ENCODE measurements around the gene EVL. TPM values are rescaled to one million over a fixed set of nuclear protein-coding genes. Genes with fewer than 3 reads are reported as not detected.

The EVL gene
- total RNA-seq, 2 experiments from 2014 or later: 171 to 175 TPM

- CTCF ChIA-PET: interaction anchor here (1.4 to 12.8 kb wide), 5 partner anchors 17 to 135 kb away, joined by 3 to 399 read pairs (median 8); partner anchors contain the start of gene EVL
- POLR2A ChIA-PET: no interaction called here
Observed at GRCh38 chr14:100109594-100109955, 44.4 kb downstream of the EVL start.

- POLR2A ChIA-PET: interaction anchor here (0.6 kb wide), 1 partner anchor 21 kb away, joined by 3 read pairs; no protein-coding TSS in a partner anchor
- CTCF ChIA-PET: interaction anchor here (1.4 to 12.8 kb wide), 3 partner anchors 14 to 136 kb away, joined by 4 to 399 read pairs (median 4); no protein-coding TSS in a partner anchor
Observed at GRCh38 chr14:100110816-100111215, 45.6 kb downstream of the EVL start.

- CTCF ChIA-PET: interaction anchor here (1.4 kb wide), 1 partner anchor 16 kb away, joined by 4 read pairs; no protein-coding TSS in a partner anchor
- POLR2A ChIA-PET: no interaction called here
Observed at GRCh38 chr14:100111931-100112704, 46.9 kb downstream of the EVL start.

GRCh38 chr14:100114109-100114765 is 49.0 kb downstream of the EVL start:
- CTCF ChIA-PET: interaction anchor here (1.2 to 1.4 kb wide), 3 partner anchors 79 to 138 kb away, joined by 3 to 5 read pairs (median 3); no protein-coding TSS in a partner anchor
- POLR2A ChIA-PET: no interaction called here

- CTCF ChIA-PET: interaction anchor here (1.2 to 1.4 kb wide), 3 partner anchors 11 to 139 kb away, joined by 3 to 5 read pairs (median 3); no protein-coding TSS in a partner anchor
- POLR2A ChIA-PET: no interaction called here
Observed at GRCh38 chr14:100115236-100115635, 50.0 kb downstream of the EVL start.

- ChIA-PET POLR2A (no interaction called here), CTCF (interaction anchor here (1.2 kb wide), 1 partner anchor 11 kb away, joined by 3 read pairs; no protein-coding TSS in a partner anchor)
Observed at GRCh38 chr14:100115726-100116125, 50.5 kb downstream of the EVL start.

GRCh38 chr14:100116134-100116533 is 50.9 kb downstream of the EVL start:
- ChIA-PET POLR2A (no interaction called here), CTCF (interaction anchor here (1.2 kb wide), 1 partner anchor 39 kb away, joined by 3 read pairs; no protein-coding TSS in a partner anchor)

- ChIA-PET POLR2A (no interaction called here), CTCF (interaction anchor here (0.6 to 1.2 kb wide), 3 partner anchors 8 to 134 kb away, joined by 3 to 4 read pairs (median 3); no protein-coding TSS in a partner anchor)
Observed at GRCh38 chr14:100117026-100117425, 51.8 kb downstream of the EVL start.

GRCh38 chr14:100117633-100118395 is 52.6 kb downstream of the EVL start:
- POLR2A ChIA-PET: no interaction called here

GRCh38 chr14:100118396-100119011 is 53.3 kb downstream of the EVL start:
- CTCF ChIA-PET: interaction anchor here (1.1 kb wide), 1 partner anchor 10 kb away, joined by 4 read pairs; no protein-coding TSS in a partner anchor
- POLR2A ChIA-PET: no interaction called here

More at GRCh38 chr14:100117633-100118395, 52.6 kb downstream of the EVL start:
- CTCF ChIA-PET: interaction anchor here (0.6 to 1.2 kb wide), 3 partner anchors 9 to 135 kb away, joined by 3 to 4 read pairs (median 3); no protein-coding TSS in a partner anchor

- ChIA-PET POLR2A (no interaction called here), CTCF (interaction anchor here (2.8 kb wide), 1 partner anchor 11 kb away, joined by 13 read pairs; no protein-coding TSS in a partner anchor)
Observed at GRCh38 chr14:100119251-100119650, 54.0 kb downstream of the EVL start.

GRCh38 chr14:100120522-100121269 is 55.5 kb downstream of the EVL start:
- POLR2A ChIA-PET: no interaction called here
- CTCF ChIA-PET: interaction anchor here (1.3 to 2.8 kb wide), 2 partner anchors 13 to 21 kb away, joined by 3 to 13 read pairs; no protein-coding TSS in a partner anchor

GRCh38 chr14:100121643-100122480 is 56.6 kb downstream of the EVL start:
- POLR2A ChIA-PET: no interaction called here
- CTCF ChIA-PET: interaction anchor here (0.6 to 2.8 kb wide), 4 partner anchors 14 to 77 kb away, joined by 3 to 13 read pairs (median 3); no protein-coding TSS in a partner anchor

GRCh38 chr14:100122481-100123223 is 57.4 kb downstream of the EVL start:
- ChIA-PET POLR2A (no interaction called here), CTCF (interaction anchor here (1.3 kb wide), 1 partner anchor 70 kb away, joined by 3 read pairs; no protein-coding TSS in a partner anchor)

GRCh38 chr14:100123618-100124017 is 58.4 kb downstream of the EVL start:
- POLR2A ChIA-PET: no interaction called here
- CTCF ChIA-PET: no interaction called here

GRCh38 chr14:100124551-100125088 is 59.4 kb downstream of the EVL start:
- ChIA-PET POLR2A (no interaction called here), CTCF (no interaction called here)

Measured in activated CD8-positive, alpha-beta memory T cell treated with anti-CD3 and anti-CD28 coated beads for 36 hours (primary cell).